Measurements from ENCODE around the gene RAB11FIP5.
A peak's percentile ranks its signal among the peaks of the same experiment; 100 is the strongest.
"Not testable (repeated sequence)": the region's sequence is repeated elsewhere in the genome, so short reads cannot be mapped to it uniquely, and the experiment has no call there.

The RAB11FIP5 gene

DNA sequence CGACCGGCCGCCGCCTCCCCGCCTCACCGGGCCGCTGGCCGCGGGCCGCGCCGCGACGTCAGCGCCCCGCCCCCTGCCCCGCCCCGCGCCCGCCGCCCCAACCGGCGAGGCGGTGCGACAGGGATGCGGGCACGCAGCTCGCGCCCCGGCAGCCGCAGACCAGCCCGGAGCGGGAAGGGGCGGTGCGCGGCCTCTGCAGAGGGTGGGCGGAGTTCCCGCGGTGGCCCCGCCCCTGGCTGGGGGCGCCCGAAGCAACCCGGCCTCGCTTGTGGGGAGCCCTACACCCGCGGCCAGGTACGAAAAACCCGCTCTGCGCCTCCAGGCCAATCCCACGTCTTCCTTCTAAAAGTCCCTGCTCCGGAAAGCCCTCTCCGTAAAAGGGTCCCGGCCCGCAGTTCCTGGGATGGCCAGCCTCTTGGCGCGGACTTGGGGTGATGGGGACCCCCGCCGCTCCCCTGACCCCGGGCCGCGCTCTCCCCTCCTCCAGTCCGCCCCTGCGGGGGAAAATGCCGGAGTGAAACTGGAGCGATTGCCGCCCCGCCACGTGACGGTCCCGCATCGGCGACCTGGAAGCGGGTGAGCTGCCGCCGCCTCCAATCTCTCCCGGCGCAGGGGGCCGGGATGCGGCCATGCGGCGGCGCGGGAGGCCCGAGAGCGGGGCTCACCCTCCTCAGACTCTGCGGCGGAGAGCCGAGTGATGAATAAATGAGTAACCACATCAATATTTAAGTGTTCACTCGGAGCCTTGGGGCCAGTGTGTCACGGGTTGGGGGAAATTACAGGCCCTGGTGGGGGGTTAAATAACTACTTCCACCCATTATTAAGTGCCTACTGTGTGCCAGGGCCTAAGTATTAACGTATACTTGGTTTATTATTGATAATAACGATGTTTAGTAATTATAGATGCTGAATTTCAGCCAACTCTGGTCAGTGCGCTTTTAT is at the start of gene RAB11FIP5:
TSS of gene RAB11FIP5 (minus strand) at position 36 of the 942 bp plus-strand sequence. CDS start 171 bp downstream, outside the sequence.
- ATAC-seq: peak; percentile 82 to 86

DNA sequence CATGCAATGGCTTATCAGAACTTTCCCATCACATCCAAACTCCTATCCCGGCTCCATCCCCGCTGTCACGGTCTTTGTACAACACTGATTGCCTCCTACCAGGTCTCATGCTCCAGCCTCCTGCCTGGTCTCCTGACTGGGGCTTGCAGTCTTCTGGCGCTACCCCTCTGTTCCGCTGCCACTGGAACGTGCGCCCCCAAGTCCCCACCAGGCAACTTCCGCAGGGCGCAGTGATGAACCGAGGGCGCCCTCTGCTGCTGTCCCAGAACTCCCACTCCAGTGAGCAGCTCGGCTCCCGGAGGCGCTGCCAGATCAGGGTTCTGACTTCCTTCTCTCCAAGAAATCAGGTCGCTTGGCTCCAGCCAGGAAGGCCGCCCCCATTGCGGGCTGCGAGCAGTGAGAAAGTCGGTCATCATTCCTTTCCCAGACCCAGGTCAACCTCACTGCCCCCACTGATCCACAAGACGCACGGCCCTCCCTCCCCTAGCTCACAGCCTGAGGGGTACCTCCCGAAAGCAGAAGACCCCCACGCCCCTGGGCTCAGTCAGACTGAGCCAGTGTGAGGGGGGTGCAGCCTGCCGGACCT is 43.9 kb upstream of the RAB11FIP5 start:
- ATAC-seq: peak; percentile 46 to 49

DNA sequence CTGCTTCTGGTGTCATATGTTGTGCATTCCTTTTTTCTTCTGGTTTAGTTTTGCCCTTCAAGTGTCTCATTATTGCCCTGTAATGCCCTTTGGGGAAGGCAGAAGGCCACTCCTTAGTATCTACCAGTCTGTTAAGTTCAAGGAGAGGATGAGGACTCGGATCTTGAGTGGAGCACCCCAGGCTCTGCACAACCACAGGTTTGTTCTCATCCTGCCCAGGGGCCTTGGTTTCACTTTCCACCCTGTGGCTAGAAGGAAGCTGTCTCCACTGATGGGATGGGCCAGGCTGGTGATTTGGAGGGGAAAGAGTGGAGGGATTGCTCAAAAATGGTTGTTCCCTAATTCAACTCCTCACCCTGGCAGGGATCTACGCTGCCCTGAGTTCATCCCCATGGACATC is 30.2 kb upstream of the RAB11FIP5 start:
- no peak for ATAC-seq

DNA sequence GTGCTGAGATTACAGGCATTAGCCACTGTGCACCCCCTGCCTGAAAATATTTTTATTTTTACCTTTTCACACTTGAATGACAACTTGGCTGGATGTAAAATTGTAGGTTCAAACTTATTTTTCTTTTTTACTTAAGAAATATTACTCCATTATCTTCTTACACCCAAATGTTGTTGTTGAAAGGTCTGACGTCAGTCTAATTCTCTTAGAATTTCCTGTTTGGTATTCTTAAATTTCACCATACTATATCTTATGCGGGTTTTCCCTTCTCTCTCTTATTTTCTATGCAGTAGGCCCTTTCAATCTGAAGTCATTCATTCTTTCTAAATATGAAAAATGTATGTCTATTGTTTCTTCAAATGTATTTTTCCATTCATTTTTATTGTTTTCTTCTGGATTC is 29.1 kb upstream of the RAB11FIP5 start:
- no peak for ATAC-seq

DNA sequence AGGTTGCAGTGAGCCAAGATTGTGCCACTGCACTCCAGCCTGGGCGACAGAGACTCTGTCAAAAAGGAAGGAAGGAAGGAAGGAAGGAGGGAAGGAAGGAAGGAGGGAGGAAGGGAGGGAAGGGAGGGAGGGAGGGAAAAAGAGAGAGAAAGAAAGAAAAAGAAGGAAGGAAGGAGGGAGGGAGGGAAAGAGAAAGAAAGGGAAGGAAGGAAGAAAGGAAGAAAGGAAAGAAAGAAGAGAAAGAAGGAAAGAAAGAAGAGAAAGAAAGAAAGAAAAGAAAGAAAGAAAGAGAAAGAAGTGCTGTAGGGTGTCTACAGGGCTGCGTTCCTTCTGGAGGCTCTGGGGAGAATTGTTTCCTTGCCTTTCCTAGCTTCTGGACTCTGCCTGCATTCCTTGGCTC is 22.5 kb upstream of the RAB11FIP5 start:
- no peak for ATAC-seq

DNA sequence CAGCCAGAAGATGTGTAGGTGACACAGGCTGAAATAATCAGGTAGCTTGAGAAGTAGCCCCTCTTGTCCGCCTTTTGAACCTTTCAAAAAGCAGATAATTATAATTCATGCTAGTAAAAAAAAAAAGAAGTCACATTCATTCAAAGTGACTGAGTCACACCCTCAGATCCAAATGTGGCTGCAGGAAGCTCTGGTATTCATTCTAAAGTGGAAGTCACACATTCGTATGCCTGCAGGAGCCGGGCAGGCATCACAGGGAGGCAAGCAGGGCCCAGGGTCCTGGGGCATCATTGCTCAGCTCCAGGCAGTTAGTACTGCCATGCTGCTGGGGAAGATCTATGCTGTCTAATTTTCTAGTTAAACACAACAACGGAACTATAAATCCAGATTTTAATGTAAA is 21.7 kb upstream of the RAB11FIP5 start:
- no peak for ATAC-seq

GRCh38 chr2:73133566-73134197 is 20.9 kb upstream of the RAB11FIP5 start:
- ATAC-seq: no peak

GRCh38 chr2:73131807-73132206 is 19.1 kb upstream of the RAB11FIP5 start:
- no peak for ATAC-seq

DNA sequence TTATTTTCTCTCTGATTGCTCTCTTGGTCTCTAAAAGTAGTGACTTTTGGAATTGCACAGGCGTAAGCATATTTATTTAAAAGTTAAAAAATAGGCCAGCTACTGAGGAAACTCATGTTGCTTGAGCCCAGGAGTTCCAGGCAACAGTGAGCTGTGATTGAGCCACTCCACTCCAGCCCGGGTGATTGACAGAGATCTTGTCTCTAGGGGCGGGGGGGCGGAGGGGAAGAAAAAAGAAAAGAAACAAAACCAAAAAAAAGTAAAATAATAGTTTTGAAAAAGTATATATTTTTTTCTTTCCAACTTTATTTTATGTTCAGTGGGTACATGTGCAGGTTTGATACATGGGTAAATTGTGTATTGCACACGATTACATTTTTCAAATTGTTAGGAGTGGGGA is 18.0 kb upstream of the RAB11FIP5 start:
- ATAC-seq: no peak

- no peak for ATAC-seq
These were observed 16.2 kb upstream of the RAB11FIP5 start for GRCh38 chr2:73128841-73129535.

DNA sequence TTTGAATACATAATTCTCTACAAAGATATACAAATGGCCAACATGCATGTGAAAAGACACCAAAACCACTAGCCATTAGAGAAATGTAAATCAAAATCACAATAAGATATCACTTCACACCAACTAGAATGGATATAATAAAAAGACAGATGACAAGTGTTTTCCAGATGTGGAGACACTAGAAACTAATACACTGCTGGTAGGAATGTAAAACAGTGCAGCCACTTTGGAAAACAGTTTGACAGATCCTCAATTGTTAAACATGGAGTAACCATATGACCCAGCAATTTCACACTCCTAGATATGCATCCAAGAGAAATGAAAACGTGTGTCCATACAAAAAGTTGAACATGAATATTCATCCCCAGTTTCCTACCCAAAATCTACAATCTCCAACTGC is 9.8 kb upstream of the RAB11FIP5 start:
- ATAC-seq: no peak

DNA sequence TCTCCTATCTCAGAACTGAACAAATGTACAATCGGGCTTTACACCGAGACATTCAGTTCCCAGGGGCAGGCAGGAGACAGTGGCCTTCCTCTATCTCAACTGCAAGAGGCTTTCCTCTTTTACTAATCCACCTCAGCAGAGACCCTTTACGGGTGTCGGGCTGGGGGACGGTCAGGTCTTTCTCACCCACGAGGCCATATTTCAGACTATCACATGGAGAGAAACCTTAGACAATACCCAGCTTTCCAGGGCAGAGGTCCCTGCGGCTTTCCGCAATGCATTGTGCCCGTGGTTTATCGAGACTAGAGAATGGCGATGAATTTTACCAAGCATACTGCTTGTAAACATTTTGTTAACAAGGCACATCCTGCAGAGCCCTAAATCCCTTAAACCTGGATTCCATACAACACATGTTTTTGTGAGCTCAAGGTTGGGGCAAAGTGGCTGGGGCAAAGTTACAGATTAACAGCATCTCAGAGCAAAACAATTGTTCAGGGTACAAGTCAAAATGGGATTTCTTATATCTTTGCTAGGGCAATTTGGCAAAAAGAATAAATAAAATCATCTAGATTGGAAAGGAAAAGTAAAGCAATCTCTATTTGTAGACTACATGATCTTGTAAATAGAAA is 7.0 kb upstream of the RAB11FIP5 start:
- ATAC-seq: not testable (repeated sequence)

DNA sequence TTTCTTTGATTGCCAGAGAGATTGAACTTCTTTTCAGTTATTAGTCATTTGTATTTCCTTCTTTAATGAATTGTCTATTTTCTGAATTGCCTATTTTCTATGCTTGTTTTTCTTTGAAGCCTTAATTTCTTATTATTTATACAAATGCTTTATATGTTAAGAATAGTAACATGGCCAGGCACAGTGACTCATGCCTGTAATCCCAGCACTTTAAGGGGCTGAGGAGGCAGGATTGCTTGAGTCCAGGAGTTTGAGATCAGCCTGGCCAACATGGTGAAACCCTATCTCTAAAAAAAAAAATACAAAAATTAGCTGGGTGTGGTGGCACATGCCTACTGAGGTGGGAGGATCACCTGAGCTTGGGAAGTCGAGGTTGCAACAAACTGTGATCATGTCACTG is 4.7 kb upstream of the RAB11FIP5 start:
- ATAC-seq: no peak

GRCh38 chr2:73116182-73116960 is 3.6 kb upstream of the RAB11FIP5 start:
- ATAC-seq: no peak

DNA sequence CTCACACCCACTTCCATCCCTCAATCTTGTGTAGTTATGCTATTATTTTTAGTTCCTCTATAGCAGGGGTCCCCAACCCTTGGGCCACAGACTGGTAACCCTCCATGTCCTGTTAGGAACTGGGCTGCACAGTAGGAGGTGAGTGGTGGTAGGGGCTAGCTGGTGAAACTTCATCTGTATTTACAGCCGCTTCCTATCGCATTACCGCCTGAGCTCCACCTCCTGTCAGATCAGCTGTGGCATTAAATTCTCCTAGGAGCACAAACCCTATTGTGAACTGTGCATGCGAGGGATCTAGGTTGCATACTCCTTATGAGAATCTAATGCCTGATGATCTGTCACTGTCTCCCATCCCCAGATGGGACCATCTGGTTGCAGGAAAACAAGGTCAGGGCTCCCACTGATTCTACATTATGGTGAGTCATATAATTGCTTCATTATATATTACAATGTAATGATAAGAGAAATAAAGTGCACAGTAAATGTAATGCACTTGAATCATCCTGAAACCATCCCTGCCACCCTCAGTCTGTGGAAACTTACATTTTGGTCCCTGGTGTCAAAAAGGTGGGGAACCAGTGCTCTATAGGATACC is 1.6 kb upstream of the RAB11FIP5 start:
- ATAC-seq: no peak

DNA sequence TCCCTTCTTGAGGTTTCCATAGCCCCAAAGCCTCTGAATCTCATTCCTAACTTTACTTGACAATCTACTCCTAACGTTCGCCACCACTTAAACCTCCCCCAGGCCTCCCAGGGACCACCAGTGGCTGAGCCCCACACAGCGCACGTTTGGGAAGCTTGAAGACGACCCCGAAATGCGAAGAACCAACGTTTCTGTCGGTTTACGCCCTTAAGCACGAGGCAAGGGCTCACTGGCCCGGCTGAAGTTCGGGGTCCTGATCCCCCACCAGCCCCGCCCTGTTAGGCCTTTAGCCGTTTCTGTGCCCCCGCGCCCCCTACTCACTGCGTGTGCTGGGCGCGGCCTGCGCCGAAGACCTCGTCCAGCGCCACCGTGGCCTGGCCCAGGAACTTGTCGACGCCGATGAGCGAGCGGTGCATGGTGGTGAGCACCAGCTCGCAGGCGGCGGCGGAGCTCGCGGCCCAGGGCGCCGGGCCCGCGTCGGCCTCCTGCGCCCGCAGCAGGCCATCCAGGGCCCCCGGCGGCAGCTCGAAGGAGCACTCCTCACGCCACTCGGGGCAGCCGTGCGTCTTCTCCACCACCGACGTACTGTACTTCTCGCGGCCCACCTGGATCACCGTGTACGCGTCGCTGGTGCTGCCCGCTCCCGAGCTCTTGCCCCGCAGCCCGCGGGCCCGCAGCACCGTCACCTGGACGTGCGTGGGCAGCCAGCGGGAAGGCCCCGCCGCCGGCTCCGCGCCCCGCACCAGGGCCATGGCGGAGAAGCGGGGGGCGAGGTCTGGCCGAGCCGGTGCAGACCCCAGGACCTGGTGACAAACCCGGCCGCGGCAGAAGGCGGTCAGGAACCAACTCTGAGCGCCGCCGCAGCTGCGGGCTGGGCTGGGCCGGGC is 479 bp downstream of the RAB11FIP5 start:
- peak; percentile 8 to 12 for ATAC-seq

DNA sequence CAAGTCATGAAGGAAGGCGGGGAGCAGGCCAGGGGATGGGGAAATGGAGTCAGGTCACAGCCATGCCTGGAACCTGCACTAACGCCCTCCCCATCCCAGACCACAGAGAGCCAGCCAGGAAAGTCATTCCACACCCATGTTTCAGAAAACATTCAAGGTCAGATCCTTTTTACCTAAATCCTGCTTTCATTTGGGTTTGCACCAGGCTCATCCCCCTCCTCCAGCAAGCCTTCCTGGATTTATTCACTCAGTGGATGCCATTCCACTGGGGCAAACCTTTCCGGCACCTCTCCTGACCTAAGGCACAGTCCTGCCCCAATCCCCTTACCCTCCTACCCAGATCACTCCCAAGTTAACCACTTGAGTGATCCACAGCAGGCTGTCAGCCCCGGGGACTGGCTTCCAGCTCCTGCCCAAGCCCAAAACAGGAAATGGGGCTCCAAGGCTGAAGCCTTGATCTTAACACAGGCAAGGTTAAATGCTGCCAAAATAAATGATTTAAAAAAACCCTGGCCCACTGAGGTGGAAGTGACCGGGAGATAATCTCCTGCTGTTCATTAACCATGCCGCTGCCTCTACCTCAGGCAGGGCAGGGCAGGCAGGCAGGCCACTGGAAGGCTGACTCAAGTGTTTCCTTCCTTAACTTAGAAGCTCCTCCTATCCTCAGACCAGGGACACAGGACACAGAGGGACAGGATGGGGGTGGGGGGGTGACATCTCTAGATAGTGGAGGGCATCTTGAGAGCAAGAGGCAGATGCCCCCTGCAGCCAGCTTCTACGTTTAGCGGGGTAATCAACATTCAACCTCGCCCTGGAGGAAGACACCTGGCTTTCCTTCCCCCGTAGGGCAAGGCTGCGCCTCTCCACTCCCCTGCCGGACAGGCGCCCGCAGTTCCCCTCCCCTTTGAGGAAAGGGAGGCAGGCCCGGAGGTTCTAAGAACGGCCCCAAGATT is 1.4 kb downstream of the RAB11FIP5 start:
- ATAC-seq: no peak

DNA sequence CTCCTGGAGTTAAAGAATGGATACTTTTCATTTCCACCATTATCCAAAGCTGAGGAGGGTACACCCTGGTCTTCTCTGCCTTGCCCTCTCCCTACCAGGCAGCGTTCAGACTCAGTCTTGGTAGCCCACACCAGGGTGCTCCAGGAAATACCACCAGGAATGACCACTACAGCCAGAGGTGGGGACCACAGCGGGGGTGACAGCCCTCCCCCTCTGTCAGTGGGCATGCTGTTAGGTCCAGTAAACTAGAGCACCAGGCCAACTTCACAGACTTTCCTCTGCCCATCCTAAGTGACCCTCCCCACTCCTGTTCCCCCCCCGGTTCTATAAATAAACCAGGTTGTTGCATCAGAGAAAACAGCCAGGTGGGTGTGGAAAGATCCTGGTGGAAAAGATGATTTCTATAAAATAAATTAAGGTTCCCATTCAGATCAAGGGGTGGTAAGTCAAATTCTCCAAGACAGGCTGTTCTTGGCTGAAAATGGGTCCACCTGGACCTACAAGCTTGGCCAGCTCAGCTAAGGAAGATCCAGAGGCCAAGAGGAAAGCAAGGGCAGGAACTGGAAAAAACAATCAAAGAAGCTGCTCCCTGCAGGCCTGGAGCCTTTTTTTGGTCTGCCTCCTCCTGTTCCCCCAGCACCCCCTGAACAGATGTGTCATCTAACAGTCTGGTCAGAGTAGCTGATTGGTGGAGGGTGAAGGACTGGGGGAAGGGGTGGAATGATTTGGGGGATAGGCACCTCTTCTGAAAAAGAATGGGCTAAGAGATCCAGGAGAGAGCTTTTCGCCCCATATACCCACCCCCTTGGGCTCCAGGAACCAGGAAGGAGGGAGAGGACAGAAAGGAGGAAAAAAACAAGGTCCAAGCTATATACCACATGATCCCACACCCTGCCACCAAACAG is 2.3 kb downstream of the RAB11FIP5 start:
- ATAC-seq: no peak

Data from activated CD4-positive, CD25-positive, alpha-beta regulatory T cell treated with anti-CD3 and anti-CD28 coated beads, Interleukin-2, amount 50 U/mL, for 24 hours (primary cell).